ENCODE results near the gene ARG1.

Gene ARG1

DNA sequence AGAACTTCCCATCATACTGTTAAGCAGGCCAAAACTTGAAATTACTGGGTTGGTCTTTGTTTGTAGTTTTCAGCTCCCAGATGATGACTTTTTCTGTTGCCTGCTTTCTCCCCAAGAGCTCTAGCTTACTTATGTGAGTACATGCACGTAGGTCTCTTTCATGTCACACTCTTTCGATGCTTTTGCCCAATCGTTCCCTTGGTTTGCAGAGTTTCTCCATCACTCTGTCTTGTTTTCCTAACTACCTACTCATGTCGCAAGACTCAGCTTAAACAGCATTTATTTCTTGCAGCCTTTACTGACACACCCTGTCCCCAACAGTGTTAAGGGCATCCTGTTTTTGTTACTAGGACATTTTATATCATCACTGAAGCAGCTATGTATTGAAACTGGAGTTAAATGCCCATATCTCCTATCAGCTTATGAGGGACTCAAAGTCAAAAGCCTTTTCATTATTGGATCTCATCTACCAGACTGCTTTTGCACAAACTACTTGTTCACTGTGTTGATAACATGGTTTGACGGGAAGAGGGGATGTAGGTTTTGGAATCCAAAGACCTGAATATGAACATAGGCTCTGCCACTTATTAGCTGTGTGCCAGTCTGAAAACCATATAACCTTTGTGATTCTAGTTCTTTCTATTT is 2.9 kb downstream of the ARG1 start:
- H3K4me3 ChIP-seq (ENCODE audit: low read depth, low read length), result no peak overlapping the region
- no peak for DNase-seq (ENCODE audit: low read depth)

DNA sequence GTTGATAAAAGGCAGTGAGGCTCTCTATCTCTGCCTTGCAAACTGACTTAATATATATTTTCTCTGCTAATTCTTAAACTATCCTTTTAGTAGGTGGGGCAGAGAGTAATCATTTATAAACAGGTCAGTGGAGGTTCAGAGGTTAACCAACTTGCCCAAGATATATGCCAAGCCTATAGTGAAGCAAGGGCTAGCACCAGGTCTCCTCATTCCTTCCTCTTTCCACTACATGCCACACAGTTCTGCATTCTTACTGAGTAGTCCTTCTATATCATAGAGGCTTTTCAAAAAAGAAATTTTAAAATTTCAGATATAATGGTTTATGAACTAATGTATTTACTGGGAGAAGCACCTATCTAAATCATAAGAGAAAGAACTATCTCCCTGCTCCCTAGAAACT is 8.5 kb downstream of the ARG1 start:
- H3K4me3 ChIP-seq (ENCODE audit: low read depth, low read length), result no peak overlapping the region
- DNase-seq (ENCODE audit: low read depth), result no peak

DNA sequence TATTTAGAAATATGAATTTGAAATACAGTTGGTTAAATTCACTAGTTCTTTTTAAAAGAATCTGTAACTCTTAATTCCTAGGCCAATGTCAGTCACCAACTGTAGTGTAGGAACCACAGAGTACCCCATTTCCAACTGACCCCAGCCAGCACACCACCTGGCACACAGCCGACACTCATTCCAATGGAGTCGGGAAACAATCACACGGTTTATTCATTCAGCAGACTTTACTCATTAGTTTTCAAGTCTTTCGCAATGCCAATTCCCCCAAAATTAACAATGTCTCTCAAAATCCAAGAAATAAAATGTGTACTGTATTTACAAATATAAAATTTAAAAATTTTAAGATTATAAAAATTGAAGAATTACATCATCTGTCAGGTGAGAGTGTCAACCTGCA is 13.5 kb downstream of the ARG1 start:
- H3K4me3 ChIP-seq (ENCODE audit: low read depth, low read length), result no peak overlapping the region
- DNase-seq (ENCODE audit: low read depth), result no peak

DNA sequence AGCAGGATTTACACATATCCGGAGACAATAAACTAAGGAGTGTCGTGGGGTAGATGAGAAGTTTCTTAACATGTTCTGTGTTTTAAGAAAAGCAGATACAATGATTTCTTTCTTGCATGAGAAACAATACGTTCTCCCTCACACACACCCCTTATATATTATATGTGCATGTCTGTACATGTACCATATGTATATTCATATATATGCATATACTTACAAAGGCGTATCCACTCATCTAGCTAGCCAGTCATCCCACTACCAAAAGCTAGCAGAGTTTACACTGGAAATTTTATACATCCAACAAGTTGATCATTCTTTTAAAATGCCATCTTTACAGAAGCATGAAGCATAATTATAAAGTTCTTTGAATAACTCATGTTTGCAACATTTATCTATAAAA is 14.9 kb downstream of the ARG1 start:
- no peak for DNase-seq (ENCODE audit: low read depth)
- no peak overlapping the region for H3K4me3 ChIP-seq (ENCODE audit: low read depth, low read length)

DNA sequence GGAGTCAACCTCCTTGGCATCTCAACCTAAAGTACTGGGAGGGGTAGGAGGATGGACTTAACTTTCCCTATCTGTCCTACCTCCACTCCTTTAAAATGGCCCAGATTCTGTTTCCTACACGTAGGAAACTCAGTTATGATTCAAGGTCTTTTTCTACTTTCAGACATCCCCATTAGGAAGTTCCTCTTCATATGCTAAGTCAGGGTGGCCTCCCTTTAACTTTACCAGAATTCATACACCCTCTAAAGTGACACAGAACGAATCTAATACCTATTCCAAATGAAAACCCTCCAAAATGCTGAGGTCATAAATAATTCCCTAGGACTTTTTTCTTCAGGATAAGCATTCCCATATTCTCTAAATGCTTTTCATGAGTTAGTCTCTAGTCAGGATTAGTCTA is 15.6 kb downstream of the ARG1 start:
- DNase-seq (ENCODE audit: low read depth), result no peak
- H3K4me3 ChIP-seq (ENCODE audit: low read depth, low read length), result no peak overlapping the region

DNA sequence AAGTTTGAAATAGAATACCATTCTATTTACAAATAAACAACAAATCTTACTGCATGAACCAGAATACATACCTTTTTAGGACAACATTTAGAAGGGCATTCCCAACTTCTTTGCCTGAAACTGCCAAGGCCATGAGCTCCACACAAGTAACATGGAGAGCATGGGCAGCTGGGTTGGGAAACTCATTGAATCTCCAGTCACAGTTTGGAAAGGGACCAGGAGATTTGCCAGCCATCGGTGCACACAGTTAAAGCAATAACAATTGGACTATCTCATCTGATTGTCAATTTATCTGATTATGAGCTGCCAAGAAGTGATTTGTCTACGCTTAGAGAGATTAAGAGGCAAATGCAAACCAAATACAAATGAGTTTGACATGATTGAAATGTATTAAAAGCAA is 19.9 kb downstream of the ARG1 start:
- no peak overlapping the region for H3K4me3 ChIP-seq (ENCODE audit: low read depth, low read length)
- no peak for DNase-seq (ENCODE audit: low read depth)

DNA sequence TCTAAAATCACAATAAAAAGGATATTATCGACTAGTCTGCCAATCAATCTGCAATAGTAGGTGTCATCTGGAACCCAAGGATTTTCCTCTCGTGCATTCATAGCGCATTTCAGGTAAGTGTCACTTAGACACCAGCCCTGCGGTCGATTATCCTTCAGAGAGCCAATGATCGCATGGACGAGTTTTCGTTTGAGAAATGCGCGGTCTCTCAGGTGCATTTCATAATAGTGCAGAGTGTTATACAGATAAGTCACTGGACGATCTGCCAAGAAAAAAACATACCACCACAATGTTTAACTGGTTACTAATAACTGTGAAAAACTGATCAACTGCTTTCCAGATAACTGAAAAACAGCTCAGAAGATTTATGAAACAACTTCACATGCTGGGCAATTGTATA is 21.0 kb downstream of the ARG1 start:
- no peak overlapping the region for H3K4me3 ChIP-seq (ENCODE audit: low read depth, low read length)
- no peak for DNase-seq (ENCODE audit: low read depth)

DNA sequence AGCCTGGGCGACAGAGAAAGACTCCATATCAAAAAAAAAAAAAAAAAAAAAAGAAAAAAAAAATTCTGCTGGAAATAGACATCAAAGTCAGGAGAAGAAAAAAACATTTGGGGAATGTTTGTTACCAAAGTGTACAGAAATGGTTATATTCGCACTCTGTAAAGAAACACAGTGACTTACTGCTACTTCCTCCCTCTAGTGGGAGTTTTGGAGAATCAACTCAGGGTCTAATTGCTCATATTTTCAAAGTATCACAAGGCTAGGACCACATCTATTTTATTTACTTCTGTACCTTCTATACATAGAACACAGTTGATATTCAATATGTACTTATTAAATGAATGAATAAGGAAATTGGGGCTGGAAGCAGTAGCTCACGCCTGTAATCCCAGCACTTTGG is 24.4 kb downstream of the ARG1 start:
- no peak overlapping the region for H3K4me3 ChIP-seq (ENCODE audit: low read depth, low read length)
- DNase-seq (ENCODE audit: low read depth), result no peak

DNA sequence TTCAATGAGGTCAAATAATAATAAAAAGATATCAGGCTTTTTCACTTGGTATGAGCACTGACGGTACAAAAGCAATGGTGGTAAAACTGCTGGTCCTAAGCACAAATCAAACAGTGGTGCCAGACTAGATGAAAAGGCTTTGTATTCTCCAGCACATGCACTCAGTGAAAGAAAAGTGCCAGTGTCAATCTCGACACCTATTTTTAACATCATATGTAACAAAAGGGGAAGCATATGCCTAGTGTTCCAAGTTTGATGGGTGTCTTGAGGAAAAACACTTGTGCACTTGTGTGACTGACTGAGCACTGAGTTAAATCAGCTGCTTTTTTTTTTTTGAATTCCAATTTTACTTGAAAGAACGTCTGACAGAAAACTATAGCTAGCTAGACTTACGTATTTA is 27.7 kb downstream of the ARG1 start:
- no peak for DNase-seq (ENCODE audit: low read depth)
- H3K4me3 ChIP-seq (ENCODE audit: low read depth, low read length), result no peak overlapping the region

DNA sequence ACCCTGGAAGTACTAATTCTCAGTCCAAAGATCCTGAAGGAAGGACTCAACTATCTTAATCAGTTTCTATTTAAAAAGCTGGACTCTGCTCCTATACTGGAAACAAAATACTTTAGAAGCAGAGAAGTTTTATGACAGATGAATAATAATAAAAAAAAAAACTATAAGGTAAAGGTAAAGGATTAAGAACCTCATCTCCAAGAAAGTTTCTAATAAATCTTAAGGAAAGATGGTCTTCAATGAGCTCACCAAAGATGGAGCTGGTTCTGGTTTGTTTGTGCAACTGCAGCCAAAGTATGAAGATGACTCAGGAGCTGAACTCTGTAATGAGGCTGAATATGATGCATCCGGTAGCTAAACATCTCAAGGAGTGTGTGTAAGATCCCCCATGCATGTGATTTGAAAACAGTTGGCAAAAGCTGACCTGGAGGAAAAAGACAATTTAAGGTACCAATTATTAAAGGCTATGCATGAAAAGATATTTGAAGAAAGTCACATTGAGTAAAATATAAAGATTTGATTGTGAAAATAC is 29.8 kb downstream of the ARG1 start:
- H3K4me3 ChIP-seq (ENCODE audit: low read depth, low read length), result no peak overlapping the region
- peak; percentile 81 for DNase-seq (ENCODE audit: low read depth)

DNA sequence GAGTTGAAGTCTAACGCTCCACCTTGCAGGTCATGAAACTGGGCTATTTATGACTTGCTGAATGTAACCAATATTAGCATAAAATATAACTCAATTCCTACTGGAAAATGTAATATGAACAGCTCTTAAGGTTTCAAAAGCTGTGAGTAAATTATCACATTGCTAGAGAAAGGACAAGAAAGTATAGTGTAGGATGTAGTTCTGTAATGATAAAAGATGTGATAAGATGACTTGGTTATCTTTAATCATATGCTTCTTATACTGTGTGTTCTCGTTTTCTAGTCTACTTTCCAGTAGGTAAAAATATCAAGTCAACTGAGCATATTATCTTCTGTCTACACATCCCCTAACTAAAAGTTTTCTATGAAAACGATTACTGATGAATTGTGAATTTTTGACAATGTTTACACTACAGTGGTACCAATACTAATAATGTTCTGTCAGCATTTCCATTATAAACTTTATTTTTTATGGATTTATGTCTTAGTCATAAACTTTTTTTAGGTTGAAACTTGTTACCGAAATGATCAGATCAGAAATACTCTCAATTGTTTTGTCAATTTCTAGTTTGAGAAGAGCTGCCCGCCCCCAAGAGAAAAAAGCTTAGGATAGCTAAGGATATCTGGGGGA is 40.4 kb downstream of the ARG1 start:
- no peak overlapping the region for H3K4me3 ChIP-seq (ENCODE audit: low read depth, low read length)

DNA sequence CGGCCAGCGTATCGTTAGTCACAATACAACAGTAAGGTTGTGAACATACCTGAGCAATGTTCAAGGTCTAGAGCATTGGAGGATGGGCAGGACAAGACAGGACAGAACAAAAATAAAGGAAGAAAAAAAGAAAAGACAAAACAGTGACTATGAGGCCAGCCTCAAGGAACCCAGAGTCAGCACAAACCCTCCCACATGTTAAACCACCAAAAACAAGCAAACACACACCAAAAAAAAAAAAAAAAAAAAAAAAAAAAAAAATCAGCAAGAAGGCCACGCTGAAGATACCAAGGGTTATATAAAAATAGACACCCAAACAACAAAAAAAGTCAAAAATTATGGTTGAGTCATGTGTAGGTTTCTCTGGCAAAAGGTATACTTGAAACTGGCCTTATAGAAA is 42.2 kb downstream of the ARG1 start:
- DNase-seq (ENCODE audit: low read depth), result no peak
- no peak overlapping the region for H3K4me3 ChIP-seq (ENCODE audit: low read depth, low read length)

More for the DNA sequence above, 40.4 kb downstream of the ARG1 start:
- DNase-seq (ENCODE audit: low read depth), result no peak

DNA sequence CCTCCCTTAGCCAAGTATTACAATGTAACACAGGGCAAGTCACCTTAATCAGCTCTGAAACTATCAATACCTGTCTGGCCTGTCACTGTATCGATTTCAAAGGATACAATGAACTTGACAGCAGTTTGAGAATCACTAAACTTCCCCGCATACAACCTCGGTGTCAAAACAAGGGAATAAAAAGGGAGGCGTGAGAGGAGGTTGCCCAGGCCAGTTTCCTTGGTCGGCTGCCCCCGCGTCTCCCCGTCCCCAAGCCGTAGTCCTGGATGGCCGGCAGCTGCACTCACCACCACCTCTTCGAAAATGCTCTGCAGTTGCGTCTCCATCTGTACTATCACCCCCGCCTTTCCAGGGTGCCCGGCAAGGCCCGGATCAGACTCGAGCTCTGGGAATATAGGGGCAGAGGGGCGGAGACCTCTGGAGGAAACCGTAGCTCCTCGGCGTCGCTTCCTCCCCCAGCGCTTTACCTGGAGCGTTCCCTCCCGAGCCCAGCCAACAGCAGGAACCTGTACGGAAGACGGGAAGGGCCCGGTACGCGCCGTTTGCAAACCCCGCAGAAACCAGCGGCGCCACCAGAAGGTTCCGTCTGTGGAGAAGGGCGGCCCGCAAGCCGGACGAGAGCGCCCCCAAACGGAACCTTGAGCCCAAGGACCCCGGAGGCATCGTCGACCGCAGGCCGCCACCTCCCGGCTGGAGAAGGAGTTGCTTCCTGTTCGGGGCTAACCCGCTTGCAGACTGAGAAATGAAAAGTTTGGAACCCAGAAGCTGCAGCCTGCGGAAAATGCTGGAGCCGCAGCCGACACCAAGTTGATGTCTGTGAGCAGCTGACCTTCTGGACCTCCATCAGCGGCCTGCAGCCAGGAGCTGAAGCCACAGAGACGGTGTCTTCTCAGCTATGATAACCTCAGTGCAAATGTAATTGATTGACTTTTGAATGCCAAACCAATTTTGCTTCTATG is 55.0 kb downstream of the ARG1 start, which contains the start of gene MED23:
Gene MED23, minus strand, starts transcription at position 519 of the 959 bp plus-strand sequence. Its CDS starts 193 bp downstream, at position 326.
- H3K4me3 ChIP-seq (ENCODE audit: low read depth, low read length), result peak within 1 kb of the TSS; percentile 87
- DNase-seq (ENCODE audit: low read depth), result peak; percentile 82

DNA sequence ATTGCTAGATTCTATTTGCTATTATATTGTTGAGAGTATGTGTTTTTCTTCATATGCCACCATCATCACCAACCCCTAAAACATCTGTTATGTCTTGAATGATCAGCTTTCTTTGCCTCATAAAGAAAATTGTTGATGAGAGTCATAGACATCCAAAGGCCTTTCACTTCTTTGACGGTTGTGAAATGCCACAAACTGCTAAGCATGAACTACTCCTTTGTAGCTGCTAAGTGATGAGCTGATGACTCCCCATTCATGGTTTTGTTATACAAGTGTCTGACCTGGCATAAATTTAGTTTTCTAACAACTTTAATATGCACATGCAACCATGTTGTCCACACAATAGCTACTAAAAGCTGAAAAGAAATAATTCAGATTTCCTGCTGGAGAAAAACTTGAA is 55.7 kb downstream of the ARG1 start:
- no peak for DNase-seq (ENCODE audit: low read depth)
- peak overlapping the region; percentile 87 for H3K4me3 ChIP-seq (ENCODE audit: low read depth, low read length)

DNA sequence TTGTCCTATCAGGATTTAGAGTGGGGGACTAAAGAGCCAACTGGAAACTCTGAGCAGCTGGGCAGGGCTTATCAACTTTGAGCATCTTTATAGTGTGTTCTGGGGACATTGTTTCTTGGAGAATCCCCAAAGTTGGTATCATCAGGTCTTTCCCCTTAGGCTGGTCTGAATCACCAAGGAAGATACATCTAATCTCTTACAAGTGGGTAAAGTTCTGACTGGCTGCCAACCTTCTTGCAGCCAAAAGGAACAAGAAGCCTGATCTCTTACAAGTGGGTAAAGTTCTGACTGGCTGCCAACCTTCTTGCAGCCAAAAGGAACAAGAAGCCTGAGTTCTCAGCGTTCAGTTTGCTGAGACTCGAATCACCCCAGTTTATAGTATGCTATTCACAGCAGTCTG is 56.6 kb downstream of the ARG1 start:
- DNase-seq (ENCODE audit: low read depth), result no peak
- H3K4me3 ChIP-seq (ENCODE audit: low read depth, low read length), result no peak overlapping the region

DNA sequence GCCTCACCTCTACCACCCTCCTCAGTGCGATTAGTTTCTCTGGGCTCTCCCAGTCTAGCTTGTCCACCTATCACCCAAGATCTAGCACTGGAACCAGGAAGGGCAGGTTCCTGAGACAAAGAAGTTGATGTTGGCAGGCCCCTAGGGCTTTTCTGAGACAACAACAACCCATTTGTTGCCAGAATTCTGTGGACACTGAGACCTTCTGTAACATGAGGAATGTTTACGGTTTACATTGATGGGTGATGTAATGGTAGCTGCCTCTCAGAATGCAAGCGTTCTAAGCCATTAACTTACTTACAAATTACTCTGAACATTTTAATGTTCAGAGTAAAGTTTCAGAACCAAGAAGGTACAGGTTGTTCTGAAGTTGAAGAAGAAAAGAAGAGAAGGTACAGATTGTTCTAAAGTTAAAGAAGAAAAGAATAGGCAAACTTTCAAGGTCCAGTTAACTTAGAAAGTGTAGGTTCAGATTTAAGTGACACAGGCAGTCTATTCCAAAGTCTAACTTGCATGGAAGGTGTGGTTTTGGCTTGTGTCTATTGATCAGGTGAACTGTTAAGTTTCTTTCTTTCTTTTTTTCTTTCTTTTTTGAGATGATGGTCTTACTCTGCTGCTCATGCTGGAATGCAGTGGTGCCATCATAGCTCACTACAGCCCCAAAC is 58.7 kb downstream of the ARG1 start:
- H3K4me3 ChIP-seq (ENCODE audit: low read depth, low read length), result no peak overlapping the region
- no peak for DNase-seq (ENCODE audit: low read depth)
